Fibroblast of lung (primary cell): ENCODE data around the gene DPPA5.

ENCODE experiments used
- CTCF ChIP-seq, 2 donors: IDR thresholded peaks in 1 of 2; conservative IDR thresholded peaks in 1 of 2; 1 replicate in 1 of 2; 2 replicates in 1 of 2; pipeline ENCODE4 v1.5.1; 2011 to 2012; ENCODE audit warnings: low read length in 2 of 2, control low read depth in 1 of 2, inconsistent platforms in 1 of 2, low read depth in 1 of 2, mild to moderate bottlenecking in 1 of 2
- EZH2 ChIP-seq: IDR thresholded peaks from 2 replicates; pipeline ENCODE4 v1.5.1; 2012; ENCODE audit warnings: low read length, control low read depth, mild to moderate bottlenecking; ENCODE audit errors: missing control alignments

- TF ChIP-seq CTCF (conservative IDR thresholded peaks at IDR 0.05 in 1 of 2, IDR thresholded peaks at IDR 0.05 in 1 of 2; ENCODE audit: low read depth in 1 of 2, low read length in 2 of 2) (no peak), EZH2 (no peak)
These were observed 10.0 kb upstream of the DPPA5 start for GRCh38 chr6:73364121-73364520.
